ENCODE measurements around the gene TMEM35A. TPM values are rescaled to one million over a fixed set of nuclear protein-coding genes. Genes with fewer than 3 reads are reported as not detected.

TMEM35A gene
- polyA plus RNA-seq, 1 of the 3 experiments (the other 2 are of a cell fraction): 5.6 TPM

GRCh38 chrX:101071582-101071981, 7.1 kb upstream of the TMEM35A start:
- WGBS (ENCODE audit: low lambda C conversion rate): 25% methylated on average over 3 of the region's 3 CpGs
- Histone ChIP-seq H3K27me3 (ENCODE audit: insufficient read depth) (no peaks in the 10 kb centered on the region), H2AFZ (ENCODE audit: low read depth) (no peak overlapping the region), H4K20me1 (ENCODE audit: insufficient read depth) (no peaks in the 10 kb centered on the region), H3K9me3 (no peaks in the 10 kb centered on the region), H3K79me2 (ENCODE audit: insufficient read depth) (no peaks in the 10 kb centered on the region), H3K36me3 (replicated peaks in 1 of 2; ENCODE audit: control insufficient read depth in 1 of 2, insufficient read depth in 2 of 2, low read length in 1 of 2) (no peaks in the 10 kb centered on the region), H3K4me3 (ENCODE audit: low read depth in 2 of 2, low read length in 1 of 2) (no peak overlapping the region), H3K4me2 (no peak overlapping the region), H3K9me2 (no peaks in the 10 kb centered on the region), H3K4me1 (ENCODE audit: control insufficient read depth in 1 of 2, insufficient read depth in 2 of 2, low read depth in 1 of 2, low read length in 1 of 2) (no peaks in the 10 kb centered on the region), H3K27ac (ENCODE audit: low read depth in 2 of 2, low read length in 1 of 2) (no peak overlapping the region), H3K9ac (no peak overlapping the region), H3F3A (replicated peaks; ENCODE audit: insufficient read depth) (no peaks in the 10 kb centered on the region)
- CTCF ChIA-PET: no interaction called here
- POLR2A ChIA-PET: no interaction called here
- no peak for DNase-seq
- TF ChIP-seq PBX3 (IDR thresholded peaks at IDR 0.05) (no peak), RFX5 (IDR thresholded peaks at IDR 0.05; ENCODE audit: low read length) (no peak), FOSL2 (IDR thresholded peaks at IDR 0.05; ENCODE audit: borderline replicate concordance, low read depth) (no peak), TEAD4 (IDR thresholded peaks at IDR 0.05; ENCODE audit: borderline replicate concordance, insufficient read depth) (no peak), RCOR1 (IDR thresholded peaks at IDR 0.05; ENCODE audit: low read length) (no peak), MXI1 (IDR thresholded peaks at IDR 0.05; ENCODE audit: low read depth, low read length) (no peak), GABPA (IDR thresholded peaks at IDR 0.05; ENCODE audit: low read depth) (no peak), SIN3A (IDR thresholded peaks at IDR 0.05; ENCODE audit: borderline replicate concordance, low read depth, low read length) (no peak), YY1 (IDR thresholded peaks at IDR 0.05; ENCODE audit: low read depth) (no peak), RAD21 (IDR thresholded peaks at IDR 0.05; ENCODE audit: low read length) (no peak), REST (IDR thresholded peaks at IDR 0.05; ENCODE audit: low read depth, low read length) (no peak), EZH2phosphoT487 (IDR thresholded peaks at IDR 0.05; ENCODE audit: borderline replicate concordance, low read depth) (no peak), EP300 (IDR thresholded peaks at IDR 0.05; ENCODE audit: borderline replicate concordance in 1 of 2, low read depth in 1 of 2, low read length in 1 of 2) (no peak), ELF1 (IDR thresholded peaks at IDR 0.05) (no peak)
- TF ChIP-seq, protein P1, sequence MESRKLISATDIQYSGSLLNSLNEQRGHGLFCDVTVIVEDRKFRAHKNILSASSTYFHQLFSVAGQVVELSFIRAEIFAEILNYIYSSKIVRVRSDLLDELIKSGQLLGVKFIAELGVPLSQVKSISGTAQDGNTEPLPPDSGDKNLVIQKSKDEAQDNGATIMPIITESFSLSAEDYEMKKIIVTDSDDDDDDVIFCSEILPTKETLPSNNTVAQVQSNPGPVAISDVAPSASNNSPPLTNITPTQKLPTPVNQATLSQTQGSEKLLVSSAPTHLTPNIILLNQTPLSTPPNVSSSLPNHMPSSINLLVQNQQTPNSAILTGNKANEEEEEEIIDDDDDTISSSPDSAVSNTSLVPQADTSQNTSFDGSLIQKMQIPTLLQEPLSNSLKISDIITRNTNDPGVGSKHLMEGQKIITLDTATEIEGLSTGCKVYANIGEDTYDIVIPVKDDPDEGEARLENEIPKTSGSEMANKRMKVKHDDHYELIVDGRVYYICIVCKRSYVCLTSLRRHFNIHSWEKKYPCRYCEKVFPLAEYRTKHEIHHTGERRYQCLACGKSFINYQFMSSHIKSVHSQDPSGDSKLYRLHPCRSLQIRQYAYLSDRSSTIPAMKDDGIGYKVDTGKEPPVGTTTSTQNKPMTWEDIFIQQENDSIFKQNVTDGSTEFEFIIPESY (IDR thresholded peaks at IDR 0.05; ENCODE audit: borderline replicate concordance, low read depth): no peak

Data from SK-N-SH (cell line).